ENCODE data around the gene NOP9.

DNA sequence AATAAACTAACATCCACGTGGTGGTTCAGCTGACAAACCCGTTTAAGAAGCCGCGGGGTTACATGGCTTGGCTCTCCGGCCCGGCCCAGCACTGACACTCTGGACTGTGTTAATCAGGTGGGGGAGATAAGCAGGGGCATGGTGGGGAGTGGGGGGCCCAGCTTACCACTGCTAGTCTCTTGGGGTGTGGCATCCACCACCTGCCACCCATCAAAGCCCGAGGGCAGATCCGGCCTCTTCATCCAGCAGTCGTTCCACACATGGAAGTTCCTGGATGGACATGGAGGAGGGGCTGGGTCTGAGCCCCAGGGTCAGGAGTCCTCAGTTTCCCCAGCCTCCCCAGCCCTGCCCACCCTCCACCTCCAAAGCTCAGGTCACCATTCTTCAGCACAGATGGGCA is 41.5 kb upstream of the NOP9 start:
- TF ChIP-seq, protein P1, sequence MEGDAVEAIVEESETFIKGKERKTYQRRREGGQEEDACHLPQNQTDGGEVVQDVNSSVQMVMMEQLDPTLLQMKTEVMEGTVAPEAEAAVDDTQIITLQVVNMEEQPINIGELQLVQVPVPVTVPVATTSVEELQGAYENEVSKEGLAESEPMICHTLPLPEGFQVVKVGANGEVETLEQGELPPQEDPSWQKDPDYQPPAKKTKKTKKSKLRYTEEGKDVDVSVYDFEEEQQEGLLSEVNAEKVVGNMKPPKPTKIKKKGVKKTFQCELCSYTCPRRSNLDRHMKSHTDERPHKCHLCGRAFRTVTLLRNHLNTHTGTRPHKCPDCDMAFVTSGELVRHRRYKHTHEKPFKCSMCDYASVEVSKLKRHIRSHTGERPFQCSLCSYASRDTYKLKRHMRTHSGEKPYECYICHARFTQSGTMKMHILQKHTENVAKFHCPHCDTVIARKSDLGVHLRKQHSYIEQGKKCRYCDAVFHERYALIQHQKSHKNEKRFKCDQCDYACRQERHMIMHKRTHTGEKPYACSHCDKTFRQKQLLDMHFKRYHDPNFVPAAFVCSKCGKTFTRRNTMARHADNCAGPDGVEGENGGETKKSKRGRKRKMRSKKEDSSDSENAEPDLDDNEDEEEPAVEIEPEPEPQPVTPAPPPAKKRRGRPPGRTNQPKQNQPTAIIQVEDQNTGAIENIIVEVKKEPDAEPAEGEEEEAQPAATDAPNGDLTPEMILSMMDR (IDR thresholded peaks at IDR 0.05; ENCODE audit: insufficient read depth, low read depth, low read length) = no peak
- TF ChIP-seq EZH2 (IDR thresholded peaks at IDR 0.05; ENCODE audit: insufficient read depth, low read length) = no peak

Data from astrocyte (in vitro differentiated cells and primary cell).